Measurements from ENCODE around the gene ANKRD33B. TPM values are rescaled to one million over a fixed set of nuclear protein-coding genes. Genes with fewer than 3 reads are reported as not detected.

ANKRD33B gene
- total RNA-seq, 1 experiment from 2014 or later: 10.9 TPM

DNA sequence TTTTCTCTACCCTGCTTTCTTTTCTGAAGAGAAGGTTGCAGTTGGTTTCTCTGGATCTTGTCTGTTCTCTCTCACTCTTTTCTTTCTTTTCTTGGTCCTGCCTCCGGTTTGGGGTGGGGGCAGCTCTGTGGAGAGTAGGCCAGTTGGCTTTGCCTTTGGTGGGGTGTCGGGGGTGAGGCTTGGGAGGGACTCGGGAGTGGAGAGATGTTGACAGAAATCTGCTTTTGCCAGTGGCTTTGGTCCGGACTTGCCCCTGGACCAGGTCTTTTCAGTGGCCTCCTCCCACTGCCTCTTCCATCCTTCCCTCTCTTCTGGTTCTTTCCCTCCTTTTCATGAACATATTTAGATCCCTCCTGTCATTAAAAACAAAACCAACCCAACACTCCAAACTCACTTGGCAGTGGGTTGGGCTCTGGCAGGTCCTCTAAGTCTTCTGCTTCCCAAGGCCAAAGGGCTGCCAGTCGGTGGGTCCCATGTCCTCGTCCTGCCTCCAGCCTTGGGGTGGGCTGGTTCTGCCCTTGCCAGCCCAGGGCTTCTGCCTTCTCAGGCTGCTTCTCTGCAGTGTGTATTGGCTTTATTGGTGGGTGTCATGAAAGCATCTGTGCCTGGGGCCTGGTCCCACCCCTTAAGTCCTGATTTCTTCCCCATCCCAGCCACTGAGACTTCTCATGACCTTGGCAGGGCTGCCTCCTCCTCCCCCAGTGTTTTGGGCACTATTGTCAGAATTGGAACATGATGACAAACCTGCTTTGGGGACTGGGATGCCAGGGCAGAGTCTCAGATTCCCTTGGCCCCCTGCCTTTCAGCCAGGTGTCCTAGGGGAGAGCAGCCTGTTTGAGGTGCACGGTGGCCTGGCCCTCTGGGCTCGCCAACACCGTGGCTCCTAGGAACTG is 16.9 kb downstream of the ANKRD33B start:
- Histone ChIP-seq H3K9ac (ENCODE audit: low read length) (no peak overlapping the region), H3K9me3 (ENCODE audit: control insufficient read depth in 1 of 2, insufficient read depth in 1 of 2, low read depth in 1 of 2, low read length in 2 of 2) (no peaks in the 10 kb centered on the region), H3K27ac (ENCODE audit: low read depth, low read length) (no peak overlapping the region), H3K27me3 (ENCODE audit: insufficient read depth, low read length) (no peaks in the 10 kb centered on the region), H3K4me2 (ENCODE audit: low read length) (no peak overlapping the region), H3K4me1 (ENCODE audit: control insufficient read depth in 1 of 2, insufficient read depth in 2 of 2, low read length in 2 of 2) (peaks cover 5 to 55% of the 10 kb centered on the region in 2 experiments; a peak in 3 of 4 replicates), H3K79me2 (ENCODE audit: insufficient read depth, low read length) (peaks cover 80% of the 10 kb centered on the region), H3K4me3 (replicated peaks in 1 of 2; ENCODE audit: low read depth in 1 of 2, low read length in 2 of 2) (no peak overlapping the region), H3K36me3 (ENCODE audit: control insufficient read depth in 1 of 2, insufficient read depth in 2 of 2, low read length in 2 of 2) (no peaks in the 10 kb centered on the region), H2AFZ (ENCODE audit: low read depth, low read length, poor library complexity, severe bottlenecking) (no peak overlapping the region), H4K20me1 (ENCODE audit: insufficient read depth) (peaks cover 3% of the 10 kb centered on the region; the same call in 1 of the 2 replicates), H3K9me2 (ENCODE audit: insufficient read depth) (no peaks in the 10 kb centered on the region)
- TF ChIP-seq SIN3A (IDR thresholded peaks at IDR 0.05; ENCODE audit: low read depth) (no peak), EZH2 (IDR thresholded peaks at IDR 0.05) (no peak), CBX3 (IDR thresholded peaks at IDR 0.05; ENCODE audit: low read depth) (no peak), POLR2A (IDR thresholded peaks at IDR 0.05; ENCODE audit: borderline replicate concordance, extremely low read depth, insufficient read depth, insufficient read length) (no peak), YY1 (IDR thresholded peaks at IDR 0.05; ENCODE audit: extremely low read depth, insufficient replicate concordance, low read depth, low read length) (no peak)
- TF ChIP-seq, protein P1, sequence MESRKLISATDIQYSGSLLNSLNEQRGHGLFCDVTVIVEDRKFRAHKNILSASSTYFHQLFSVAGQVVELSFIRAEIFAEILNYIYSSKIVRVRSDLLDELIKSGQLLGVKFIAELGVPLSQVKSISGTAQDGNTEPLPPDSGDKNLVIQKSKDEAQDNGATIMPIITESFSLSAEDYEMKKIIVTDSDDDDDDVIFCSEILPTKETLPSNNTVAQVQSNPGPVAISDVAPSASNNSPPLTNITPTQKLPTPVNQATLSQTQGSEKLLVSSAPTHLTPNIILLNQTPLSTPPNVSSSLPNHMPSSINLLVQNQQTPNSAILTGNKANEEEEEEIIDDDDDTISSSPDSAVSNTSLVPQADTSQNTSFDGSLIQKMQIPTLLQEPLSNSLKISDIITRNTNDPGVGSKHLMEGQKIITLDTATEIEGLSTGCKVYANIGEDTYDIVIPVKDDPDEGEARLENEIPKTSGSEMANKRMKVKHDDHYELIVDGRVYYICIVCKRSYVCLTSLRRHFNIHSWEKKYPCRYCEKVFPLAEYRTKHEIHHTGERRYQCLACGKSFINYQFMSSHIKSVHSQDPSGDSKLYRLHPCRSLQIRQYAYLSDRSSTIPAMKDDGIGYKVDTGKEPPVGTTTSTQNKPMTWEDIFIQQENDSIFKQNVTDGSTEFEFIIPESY (IDR thresholded peaks at IDR 0.05; ENCODE audit: extremely low read depth, insufficient replicate concordance, low read length): no peak
- TF ChIP-seq, protein P2, sequence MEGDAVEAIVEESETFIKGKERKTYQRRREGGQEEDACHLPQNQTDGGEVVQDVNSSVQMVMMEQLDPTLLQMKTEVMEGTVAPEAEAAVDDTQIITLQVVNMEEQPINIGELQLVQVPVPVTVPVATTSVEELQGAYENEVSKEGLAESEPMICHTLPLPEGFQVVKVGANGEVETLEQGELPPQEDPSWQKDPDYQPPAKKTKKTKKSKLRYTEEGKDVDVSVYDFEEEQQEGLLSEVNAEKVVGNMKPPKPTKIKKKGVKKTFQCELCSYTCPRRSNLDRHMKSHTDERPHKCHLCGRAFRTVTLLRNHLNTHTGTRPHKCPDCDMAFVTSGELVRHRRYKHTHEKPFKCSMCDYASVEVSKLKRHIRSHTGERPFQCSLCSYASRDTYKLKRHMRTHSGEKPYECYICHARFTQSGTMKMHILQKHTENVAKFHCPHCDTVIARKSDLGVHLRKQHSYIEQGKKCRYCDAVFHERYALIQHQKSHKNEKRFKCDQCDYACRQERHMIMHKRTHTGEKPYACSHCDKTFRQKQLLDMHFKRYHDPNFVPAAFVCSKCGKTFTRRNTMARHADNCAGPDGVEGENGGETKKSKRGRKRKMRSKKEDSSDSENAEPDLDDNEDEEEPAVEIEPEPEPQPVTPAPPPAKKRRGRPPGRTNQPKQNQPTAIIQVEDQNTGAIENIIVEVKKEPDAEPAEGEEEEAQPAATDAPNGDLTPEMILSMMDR (IDR thresholded peaks at IDR 0.05 in 2 of 3, conservative IDR thresholded peaks at IDR 0.05 in 1 of 3; ENCODE audit: borderline replicate concordance in 1 of 3, insufficient read depth in 1 of 3, low read depth in 2 of 3, low read length in 2 of 3): no peak
- DNase-seq (ENCODE audit: low read depth, low spot score) (no peak), ATAC-seq (no peak)
- intact Hi-C loops (cut with micrococcal nuclease): no loop called here
- POLR2A ChIA-PET: no interaction called here
- CTCF ChIA-PET: no interaction called here
- no TSS peak for BruUV-seq (replicated peaks)
- RAD21 ChIA-PET (ENCODE audit: low non-redundant PET in 1 of 2, low total read pairs in 2 of 2, uncharacterized antibody in 2 of 2, unreplicated experiment in 2 of 2): no interaction called here

Data from HCT116 (cell line).